Nephron (organoid): Measurements from ENCODE around the gene SLC1A4.

Experiments
- H3K27ac Mint-ChIP-seq, 3 experiments: 2 replicates each; pipeline ENCODE4 v1.8.0; 2020; ENCODE audit warnings: mixed read lengths in 3 of 3, mild to moderate bottlenecking in 2 of 3, moderate library complexity in 1 of 3
- H3K27me3 Mint-ChIP-seq: 2 replicates; pipeline ENCODE4 v1.8.0; 2021; ENCODE audit warnings: low read depth, mild to moderate bottlenecking, moderate library complexity, mixed read lengths
- H3K36me3 Mint-ChIP-seq: 2 replicates; pipeline ENCODE4 v1.8.0; 2020; ENCODE audit warnings: low read depth, mixed read lengths
- H3K4me1 Mint-ChIP-seq: 2 replicates; pipeline ENCODE4 v1.8.0; 2020; ENCODE audit warnings: mixed read lengths
- H3K4me3 Mint-ChIP-seq, 3 experiments: 2 replicates each; pipeline ENCODE4 v1.8.0; 2020; ENCODE audit warnings: mild to moderate bottlenecking in 3 of 3, mixed read lengths in 3 of 3, moderate library complexity in 2 of 3
- H3K9me3 Mint-ChIP-seq: 2 replicates; pipeline ENCODE4 v1.8.0; 2020; ENCODE audit warnings: mixed read lengths
- TF ChIP-seq, protein P1 (sequence below), 3 experiments: fragments of 200-600 bp; sonication (generic); IDR thresholded peaks; one replicate each; pipeline ENCODE4 v1.5.0; 2021; ENCODE audit warnings: antibody characterized with exemption in 3 of 3; ENCODE audit not compliant: unreplicated experiment in 3 of 3

Gene SLC1A4

DNA sequence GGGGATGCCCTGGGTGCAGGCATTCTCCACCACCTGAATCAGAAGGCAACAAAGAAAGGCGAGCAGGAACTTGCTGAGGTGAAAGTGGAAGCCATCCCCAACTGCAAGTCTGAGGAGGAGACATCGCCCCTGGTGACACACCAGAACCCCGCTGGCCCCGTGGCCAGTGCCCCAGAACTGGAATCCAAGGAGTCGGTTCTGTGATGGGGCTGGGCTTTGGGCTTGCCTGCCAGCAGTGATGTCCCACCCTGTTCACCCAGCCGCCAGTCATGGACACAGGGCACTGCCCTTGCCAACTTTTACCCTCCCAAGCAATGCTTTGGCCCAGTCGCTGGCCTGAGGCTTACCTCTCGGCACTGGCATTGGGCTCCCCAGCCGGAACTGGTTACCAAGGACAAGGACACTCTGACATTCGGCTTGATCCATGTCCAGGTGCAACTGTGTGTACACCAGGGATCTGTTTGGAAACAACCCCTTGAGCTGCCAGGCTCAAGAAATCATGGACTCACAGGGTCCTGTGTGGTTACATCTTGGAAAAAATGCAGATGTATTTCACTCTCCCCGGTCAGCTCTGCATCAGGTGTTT lies 31.8 kb downstream of the SLC1A4 start:
- no peak overlapping the region for H3K27ac Mint-ChIP-seq
- H3K4me3 Mint-ChIP-seq, result no peak overlapping the region
- no peaks in the 10 kb centered on the region for H3K27me3 Mint-ChIP-seq
- peaks cover 26% of the 10 kb centered on the region for H3K36me3 Mint-ChIP-seq
- no peaks in the 10 kb centered on the region for H3K9me3 Mint-ChIP-seq
- TF ChIP-seq, protein P1, sequence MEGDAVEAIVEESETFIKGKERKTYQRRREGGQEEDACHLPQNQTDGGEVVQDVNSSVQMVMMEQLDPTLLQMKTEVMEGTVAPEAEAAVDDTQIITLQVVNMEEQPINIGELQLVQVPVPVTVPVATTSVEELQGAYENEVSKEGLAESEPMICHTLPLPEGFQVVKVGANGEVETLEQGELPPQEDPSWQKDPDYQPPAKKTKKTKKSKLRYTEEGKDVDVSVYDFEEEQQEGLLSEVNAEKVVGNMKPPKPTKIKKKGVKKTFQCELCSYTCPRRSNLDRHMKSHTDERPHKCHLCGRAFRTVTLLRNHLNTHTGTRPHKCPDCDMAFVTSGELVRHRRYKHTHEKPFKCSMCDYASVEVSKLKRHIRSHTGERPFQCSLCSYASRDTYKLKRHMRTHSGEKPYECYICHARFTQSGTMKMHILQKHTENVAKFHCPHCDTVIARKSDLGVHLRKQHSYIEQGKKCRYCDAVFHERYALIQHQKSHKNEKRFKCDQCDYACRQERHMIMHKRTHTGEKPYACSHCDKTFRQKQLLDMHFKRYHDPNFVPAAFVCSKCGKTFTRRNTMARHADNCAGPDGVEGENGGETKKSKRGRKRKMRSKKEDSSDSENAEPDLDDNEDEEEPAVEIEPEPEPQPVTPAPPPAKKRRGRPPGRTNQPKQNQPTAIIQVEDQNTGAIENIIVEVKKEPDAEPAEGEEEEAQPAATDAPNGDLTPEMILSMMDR (IDR thresholded peaks at IDR 0.05; ENCODE audit: unreplicated experiment in 3 of 3), result no peak
- H3K4me1 Mint-ChIP-seq, result no peaks in the 10 kb centered on the region

DNA sequence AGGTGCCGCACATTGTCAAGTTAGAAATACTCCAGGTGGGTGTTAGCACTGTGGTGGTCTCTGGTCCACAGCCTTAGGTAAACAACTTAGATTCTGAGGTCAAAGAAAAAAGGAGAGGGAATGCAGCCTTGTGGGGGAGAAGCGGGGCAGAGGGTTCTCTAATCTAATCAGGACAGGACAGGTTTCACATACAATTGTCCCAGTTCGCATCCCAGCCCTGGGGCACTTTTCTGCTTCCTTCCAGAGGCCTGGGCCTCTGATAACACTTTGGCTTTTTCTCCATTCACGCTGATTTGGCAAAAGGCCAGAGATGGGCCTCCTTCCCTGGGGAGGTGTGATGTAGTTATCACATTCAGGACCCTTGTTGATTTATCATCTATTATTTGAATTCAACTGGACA lies 32.5 kb downstream of the SLC1A4 start:
- Mint-ChIP-seq H3K36me3 (peaks cover 26% of the 10 kb centered on the region), H3K27me3 (no peaks in the 10 kb centered on the region), H3K9me3 (no peaks in the 10 kb centered on the region), H3K4me3 (no peak overlapping the region), H3K27ac (no peak overlapping the region), H3K4me1 (no peaks in the 10 kb centered on the region)
- TF ChIP-seq, protein P1 (IDR thresholded peaks at IDR 0.05; ENCODE audit: unreplicated experiment in 3 of 3), result no peak

DNA sequence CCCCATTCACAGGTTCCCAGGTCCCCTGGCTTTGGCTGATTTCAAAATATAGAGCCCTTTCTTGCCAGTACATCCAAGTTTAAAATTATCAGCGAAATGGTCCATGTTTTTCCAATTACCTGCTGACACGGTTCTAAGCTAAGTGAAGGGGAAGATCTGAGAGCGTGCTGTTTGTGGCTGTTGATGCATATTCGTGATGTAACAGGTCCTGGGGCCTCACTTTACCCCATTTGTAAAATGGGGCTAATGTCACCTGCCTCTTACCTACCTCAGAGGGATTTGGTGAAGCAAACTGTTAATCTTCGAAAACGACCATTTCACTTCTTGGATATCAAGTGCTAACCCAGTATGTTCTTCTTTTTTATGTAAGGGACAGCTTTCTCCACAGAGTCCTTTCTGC lies 33.0 kb downstream of the SLC1A4 start:
- TF ChIP-seq, protein P1 (IDR thresholded peaks at IDR 0.05; ENCODE audit: unreplicated experiment in 3 of 3), result no peak
- Mint-ChIP-seq H3K4me3 (no peak overlapping the region), H3K27ac (no peak overlapping the region), H3K9me3 (no peaks in the 10 kb centered on the region), H3K36me3 (peaks cover 26% of the 10 kb centered on the region), H3K27me3 (no peaks in the 10 kb centered on the region), H3K4me1 (no peaks in the 10 kb centered on the region)

DNA sequence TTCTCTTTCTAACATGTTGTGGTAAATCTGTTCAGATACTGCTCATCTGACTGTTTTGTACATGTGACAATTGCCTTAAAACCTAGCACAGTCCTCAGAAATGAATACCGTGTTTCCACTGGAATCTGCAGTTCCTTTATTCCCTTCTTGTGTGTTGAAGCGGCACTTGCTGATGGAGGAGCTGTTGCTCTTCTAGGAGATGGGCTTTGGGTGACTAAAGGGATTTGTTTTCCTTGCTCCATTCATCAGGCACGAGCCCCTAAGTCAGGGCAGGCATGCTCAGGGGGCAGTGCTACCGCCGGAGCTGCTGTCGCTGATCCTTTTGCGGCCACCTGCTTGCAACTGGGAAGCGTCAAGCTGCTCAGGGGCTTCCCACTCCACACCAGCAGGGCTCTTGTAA lies 34.5 kb downstream of the SLC1A4 start:
- H3K27me3 Mint-ChIP-seq, result no peaks in the 10 kb centered on the region
- TF ChIP-seq, protein P1 (IDR thresholded peaks at IDR 0.05; ENCODE audit: unreplicated experiment in 3 of 3), result no peak
- H3K4me3 Mint-ChIP-seq, result no peak overlapping the region
- peak overlapping the region in 1 of 3 experiments; percentile 40 for H3K27ac Mint-ChIP-seq
- H3K9me3 Mint-ChIP-seq, result no peaks in the 10 kb centered on the region
- no peaks in the 10 kb centered on the region for H3K4me1 Mint-ChIP-seq
- H3K36me3 Mint-ChIP-seq, result peaks cover 14% of the 10 kb centered on the region

DNA sequence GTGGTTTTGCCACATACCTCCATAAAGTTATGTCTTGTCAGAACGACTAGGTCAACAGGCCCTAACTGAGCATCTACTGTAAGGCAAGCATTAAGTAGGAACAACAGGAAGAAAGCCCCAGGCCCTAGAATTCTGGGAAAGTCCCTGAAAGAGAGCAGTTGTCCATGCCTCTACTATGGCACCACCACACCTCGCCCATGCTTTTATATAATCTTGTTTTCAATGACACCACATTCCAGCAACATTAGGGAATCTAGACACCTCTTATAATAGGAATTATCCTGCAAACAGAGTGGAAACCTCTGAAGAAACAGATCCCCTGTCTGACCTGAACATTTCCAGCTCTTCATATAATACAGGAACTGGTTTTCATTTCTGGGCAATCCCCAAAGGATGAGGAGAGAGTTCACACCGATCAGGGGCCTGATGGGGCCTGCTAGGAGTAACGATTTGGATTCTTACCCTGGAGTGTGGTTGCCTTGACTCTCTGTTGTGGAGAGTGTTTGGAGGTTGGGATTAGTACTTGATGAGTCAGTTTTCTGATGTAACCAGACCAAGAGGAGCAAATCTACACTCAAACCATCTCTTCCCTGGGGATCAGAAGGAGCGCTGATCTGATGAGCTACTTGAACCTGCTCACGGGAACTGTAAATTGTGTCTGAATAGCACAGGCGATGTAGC lies 35.1 kb downstream of the SLC1A4 start:
- Mint-ChIP-seq H3K4me1 (no peaks in the 10 kb centered on the region), H3K36me3 (peaks cover 9% of the 10 kb centered on the region), H3K27ac (no peak overlapping the region), H3K9me3 (no peaks in the 10 kb centered on the region), H3K4me3 (no peak overlapping the region), H3K27me3 (no peaks in the 10 kb centered on the region)
- TF ChIP-seq, protein P1 (IDR thresholded peaks at IDR 0.05; ENCODE audit: unreplicated experiment in 3 of 3), result no peak
